DMS53 treated with DMSO at 0.1 percent for 48 hours (cell line): ENCODE results near the gene CCL25.
"Not testable (repeated sequence)": the region's sequence is repeated elsewhere in the genome, so short reads cannot be mapped to it uniquely, and the experiment has no call there.

Source experiments
- DNase-seq: peaks from one replicate; lab custom pipeline; 2025; ENCODE audit not compliant: unreplicated experiment; lab: John Stamatoyannopoulos, UW

Gene CCL25

GRCh38 chr19:8084152-8084551 is 31.6 kb downstream of the CCL25 start:
- no peak for DNase-seq

- DNase-seq, result peak; percentile 32
These were observed 33.2 kb downstream of the CCL25 start for GRCh38 chr19:8085598-8086408.

GRCh38 chr19:8086849-8087248 is 34.3 kb downstream of the CCL25 start:
- no peak for DNase-seq

GRCh38 chr19:8087876-8088275 is 35.3 kb downstream of the CCL25 start:
- no peak for DNase-seq

GRCh38 chr19:8088752-8089663 is 36.4 kb downstream of the CCL25 start:
- DNase-seq, result peak; percentile 6

DNA sequence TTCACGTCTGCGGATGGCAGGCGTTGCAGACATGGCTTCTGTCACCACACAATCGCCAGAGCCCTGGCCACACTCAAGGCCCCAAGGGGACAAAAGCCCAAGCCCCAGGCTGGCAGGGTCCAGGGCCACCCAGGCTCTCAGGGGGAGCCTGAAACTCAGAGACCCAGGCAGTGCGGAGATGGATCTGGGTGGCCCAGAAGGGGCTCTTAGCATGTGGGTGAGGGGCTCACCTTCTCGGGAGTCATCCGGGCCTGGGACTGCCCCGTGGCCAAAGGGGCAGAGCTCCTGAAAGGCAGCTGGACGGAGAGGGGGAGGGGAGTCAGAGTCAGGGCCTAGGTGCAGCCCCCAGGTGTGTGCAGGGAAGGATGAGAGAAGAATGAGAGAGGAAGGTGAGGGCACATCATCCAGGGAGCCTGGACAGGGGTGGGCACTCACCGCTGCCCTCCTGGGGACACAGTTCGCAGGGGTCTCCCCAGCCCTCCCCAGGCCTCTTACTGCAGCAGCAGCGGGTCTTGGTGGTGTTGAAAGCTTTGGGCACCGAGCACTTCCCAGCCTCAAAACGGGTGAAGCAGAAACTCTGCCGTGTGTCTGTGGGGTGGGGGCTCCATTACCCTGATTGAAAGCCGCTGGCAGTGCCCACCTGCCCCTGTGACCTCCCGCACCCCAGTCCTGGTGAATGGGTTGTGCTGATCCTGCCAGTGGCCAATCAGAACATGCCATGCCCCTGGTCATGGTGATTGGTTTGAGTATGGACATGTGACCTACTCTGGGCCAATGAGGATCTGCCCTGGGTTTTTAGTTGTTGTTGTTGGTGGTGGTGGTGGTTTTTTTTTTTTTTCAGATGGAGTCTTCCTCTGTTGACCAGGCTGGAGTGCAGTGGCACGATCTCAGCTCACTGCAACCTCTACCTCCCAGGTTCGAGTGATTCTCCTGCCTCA is 37.4 kb downstream of the CCL25 start:
- no peak for DNase-seq

GRCh38 chr19:8090950-8091349 is 38.4 kb downstream of the CCL25 start:
- DNase-seq, result no peak

GRCh38 chr19:8093740-8094139 is 41.2 kb downstream of the CCL25 start:
- no peak for DNase-seq

DNA sequence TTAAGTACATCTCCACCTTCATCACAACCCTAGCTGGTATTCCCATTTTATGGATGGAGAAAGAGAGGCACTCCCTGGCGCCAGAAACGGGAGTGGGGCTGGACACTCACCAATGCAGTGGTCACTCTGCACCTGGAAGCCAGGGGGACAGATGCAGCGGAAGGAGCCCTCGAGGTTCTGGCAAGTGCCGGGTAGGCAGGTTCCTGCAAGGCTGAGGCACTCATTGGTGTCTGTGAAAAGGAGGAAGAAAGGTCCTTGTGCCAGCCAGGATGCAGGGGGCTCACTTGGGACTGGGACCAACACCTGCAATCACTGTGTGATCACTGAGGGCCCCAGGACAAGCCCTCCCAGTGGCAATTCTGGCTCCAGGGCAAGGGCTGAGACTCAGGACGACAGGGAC is 41.8 kb downstream of the CCL25 start:
- DNase-seq, result no peak

DNA sequence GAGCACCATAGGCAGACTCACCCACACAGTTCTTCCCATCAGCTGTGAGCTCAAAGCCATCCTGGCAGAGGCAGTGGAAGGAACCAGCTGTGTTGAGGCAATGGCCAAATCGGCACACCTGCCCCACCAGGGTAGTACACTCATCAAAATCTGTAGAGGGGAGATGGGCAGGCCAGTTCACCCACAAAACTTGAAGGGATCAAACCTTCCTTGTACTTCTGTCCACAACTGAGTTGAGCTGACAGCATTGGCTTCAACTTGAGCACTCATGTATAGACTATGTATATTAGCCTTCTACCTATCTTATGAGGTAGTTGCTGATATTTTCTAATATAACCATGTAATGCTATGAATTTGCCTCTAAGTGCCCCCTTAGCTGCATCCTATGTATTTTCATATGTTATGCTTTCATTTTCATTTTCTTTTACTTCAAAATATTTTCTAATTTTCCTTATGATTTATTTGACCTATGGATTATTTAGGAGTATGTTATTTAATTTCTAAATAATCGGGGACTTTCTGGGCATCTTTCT is 42.9 kb downstream of the CCL25 start:
- no peak for DNase-seq

DNA sequence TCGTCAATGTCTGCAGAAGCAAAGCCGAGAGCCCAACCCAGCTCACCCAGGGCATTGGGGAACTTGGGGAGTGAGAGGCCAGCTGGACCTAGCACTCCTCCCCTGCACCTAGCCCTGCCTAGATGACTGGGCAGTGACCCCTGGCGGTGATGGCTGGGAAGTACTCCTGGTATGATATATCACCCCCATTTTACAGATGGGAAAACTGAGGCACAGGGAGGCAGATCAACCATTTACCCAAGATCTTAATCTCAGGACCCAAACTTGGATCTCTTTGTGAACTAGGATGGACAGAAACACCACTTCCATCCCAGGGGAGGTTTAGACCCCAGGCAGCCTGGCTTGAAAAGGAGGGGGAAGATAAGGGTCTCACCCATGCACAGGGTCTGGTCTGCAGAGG is 43.5 kb downstream of the CCL25 start:
- no peak for DNase-seq

- no peak for DNase-seq
These were observed 44.6 kb downstream of the CCL25 start for GRCh38 chr19:8097198-8097597.

DNA sequence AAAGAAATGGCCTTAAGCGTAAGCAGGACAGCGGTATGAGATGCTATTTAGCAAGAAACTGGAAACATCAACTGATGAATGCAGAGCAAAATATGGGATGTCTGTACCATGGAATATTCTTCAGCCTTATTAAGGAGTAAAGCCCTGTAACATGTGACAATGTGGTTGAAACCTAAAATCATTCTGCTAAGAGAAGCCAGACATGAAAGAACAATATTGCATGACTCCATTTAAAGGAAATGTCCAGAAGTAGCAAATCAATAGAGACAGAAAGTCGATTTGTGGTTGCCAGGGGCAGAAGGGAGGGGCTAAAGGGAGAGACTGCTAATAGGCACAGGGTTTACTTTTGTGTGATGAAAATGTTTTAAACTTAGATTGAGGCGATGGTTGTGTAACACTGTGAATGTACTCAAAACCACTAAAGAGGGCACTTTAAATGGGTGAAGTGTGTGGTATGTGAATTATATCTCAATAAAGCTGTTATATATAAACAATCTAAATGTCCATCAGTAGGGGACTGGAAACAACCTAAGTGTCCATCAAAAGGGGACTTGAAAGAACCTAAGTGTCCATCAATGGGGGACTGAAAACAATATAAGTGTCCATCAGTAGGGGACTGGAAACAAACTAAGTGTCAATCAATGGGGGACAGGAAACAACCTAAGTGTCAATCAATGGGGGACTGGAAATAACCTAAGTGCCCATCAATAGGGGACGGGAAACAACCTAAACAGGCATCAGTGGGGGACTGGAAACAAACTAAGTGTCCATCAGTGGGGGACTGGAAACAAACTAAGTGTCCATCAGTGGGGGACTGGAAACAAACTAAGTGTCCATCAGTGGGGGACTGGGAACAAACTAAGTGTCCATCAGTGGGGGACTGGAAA is 45.4 kb downstream of the CCL25 start:
- DNase-seq, result no peak

- DNase-seq, result no peak
These were observed 48.8 kb downstream of the CCL25 start for GRCh38 chr19:8101311-8101710.

DNA sequence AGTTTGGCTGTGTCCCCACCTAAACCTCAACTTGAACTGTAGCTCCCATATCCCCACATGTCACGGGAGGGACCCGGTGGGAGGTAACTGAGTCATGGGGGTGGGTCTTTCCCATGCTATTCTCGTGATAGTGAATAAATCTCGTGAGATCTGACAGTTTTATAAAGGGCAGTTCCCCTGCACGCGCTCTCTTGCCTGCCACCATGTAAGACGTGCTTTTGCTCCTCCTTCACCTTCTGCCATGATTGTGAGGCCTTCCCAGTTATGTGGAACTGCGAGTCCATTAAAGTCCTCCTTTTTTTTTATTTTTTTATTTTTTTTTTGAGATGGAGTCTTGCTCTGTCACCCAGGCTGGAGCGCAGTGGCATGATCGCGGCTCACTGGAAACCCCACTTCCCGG is 49.4 kb downstream of the CCL25 start:
- DNase-seq, result not testable (repeated sequence)

DNA sequence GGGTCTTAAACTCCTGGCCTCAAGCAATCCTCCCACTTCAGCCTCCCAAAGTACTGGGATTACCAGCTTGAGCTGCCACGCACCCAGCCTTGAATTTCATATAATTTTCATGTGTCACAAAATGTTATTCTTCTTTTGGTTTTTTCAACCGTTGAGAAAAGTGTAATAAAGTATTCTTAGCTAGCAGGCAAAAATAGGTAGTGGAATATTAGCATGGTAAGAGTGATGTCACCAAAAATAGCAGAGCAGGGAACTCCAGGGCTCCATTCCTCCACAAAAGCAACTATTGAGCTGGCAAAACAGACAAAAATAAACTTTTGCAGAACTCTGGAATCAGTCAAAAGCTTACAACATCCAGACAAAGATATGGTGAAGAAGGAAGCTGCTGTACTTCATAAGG is 52.9 kb downstream of the CCL25 start:
- no peak for DNase-seq

DNA sequence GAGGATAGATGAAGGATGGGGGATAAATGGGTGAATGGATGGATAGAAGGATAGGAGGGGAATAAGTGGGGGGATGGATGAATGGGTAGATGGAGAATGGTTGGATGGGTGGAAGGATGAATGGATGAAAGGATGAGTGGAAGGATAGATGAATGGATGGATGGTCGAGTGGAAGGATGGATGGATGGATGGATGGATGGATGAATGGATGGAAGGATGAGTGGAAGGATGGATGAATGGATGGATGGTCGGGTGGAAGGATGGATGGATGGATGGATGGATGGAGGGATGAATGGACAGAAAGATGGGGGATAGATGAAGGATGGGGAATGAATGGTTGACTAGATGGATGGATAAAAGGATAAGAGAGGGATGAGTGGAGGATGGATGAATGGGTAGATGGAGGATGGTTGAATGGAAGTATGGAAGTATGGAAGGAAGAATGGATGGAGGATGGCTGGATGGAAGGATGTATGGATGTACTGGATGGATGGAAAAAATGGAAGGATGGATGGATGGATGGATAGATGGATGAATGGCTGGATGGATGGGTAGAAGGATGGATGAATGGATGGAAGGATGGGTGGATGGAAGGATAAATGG is 54.8 kb downstream of the CCL25 start:
- DNase-seq, result no peak

DNA sequence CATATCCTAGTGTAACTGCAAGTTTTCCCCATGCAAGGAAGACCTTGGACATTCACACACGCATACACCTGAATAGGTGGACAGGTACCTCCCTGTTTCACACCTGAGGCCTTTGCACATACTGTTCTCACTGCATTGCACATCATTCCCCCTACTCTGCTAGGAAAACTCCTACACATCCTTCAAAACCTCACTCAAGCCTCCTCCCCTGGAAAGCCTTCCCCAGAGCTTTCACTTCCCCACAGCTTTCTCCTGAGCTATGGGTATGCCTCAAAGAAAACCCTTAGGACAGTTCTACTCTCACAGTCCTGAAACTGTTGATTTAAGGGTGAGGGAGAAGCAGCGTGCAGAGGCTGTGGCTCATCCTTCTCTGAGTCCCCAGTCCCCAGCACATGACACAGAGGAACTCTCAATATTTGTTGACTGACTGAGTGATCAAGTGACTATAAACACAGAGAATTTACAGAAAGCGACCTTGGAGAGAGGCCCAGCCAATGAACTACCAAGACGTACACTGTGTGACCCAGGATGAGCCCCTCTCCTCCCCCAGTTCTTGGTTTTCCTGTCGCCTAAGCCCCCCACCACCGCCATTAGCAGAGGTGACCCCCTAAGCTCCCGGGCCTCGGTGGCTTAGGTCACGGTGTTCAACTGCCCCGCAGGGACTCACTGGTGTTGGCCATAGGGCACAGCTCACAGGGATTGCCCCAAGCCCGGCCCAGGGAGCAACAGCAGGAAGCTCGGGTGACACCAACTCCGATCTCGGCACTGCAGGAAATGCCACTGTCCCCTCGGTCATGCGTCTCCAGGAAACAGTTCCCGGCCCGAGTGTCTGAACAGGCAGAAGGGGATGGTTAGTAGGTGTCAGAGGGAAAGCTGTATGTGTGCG is 56.2 kb downstream of the CCL25 start:
- no peak for DNase-seq
